Breast epithelium (tissue), 4 donors: ENCODE measurements around the gene RUNDC1. TPM values are rescaled to one million over a fixed set of nuclear protein-coding genes. Genes with fewer than 3 reads are reported as not detected.

Experiments
- DNase-seq, 2 donors: peaks; one replicate each; pipeline ENCODE4 v3.0.0-alpha.2; 2019; ENCODE audit warnings: low spot score in 2 of 2
- H3K27ac ChIP-seq, 2 donors: fragments of 200-600 bp; sonication (generic) in 1 of 2; one replicate each; pipeline ENCODE4 v1.5.1; 2016 to 2019; ENCODE audit warnings: mild to moderate bottlenecking in 1 of 2
- H3K27me3 ChIP-seq, 2 donors: fragments of 200-600 bp; sonication (generic) in 1 of 2; one replicate each; pipeline versions ENCODE4 v1.5.1 to v1.6.0; 2017 to 2019; ENCODE audit warnings: control low read depth in 1 of 2, mild to moderate bottlenecking in 1 of 2
- H3K36me3 ChIP-seq: fragments of 200-600 bp; one replicate; pipeline ENCODE4 v1.5.1; 2019
- H3K4me1 ChIP-seq, 2 donors: fragments of 200-600 bp; sonication (generic); one replicate each; pipeline ENCODE4 v1.5.1; 2016 to 2019; ENCODE audit warnings: control low read depth in 1 of 2
- H3K4me3 ChIP-seq, 3 donors: fragments of 200-600 bp; sonication (generic); 1 replicate in 2 of 3; 2 replicates in 1 of 3; pipeline ENCODE4 v1.5.1; 2016 to 2019; ENCODE audit warnings: mild to moderate bottlenecking in 3 of 3, moderate library complexity in 2 of 3
- H3K9me3 ChIP-seq, 2 donors: fragments of 200-600 bp; sonication (generic) in 1 of 2; one replicate each; pipeline ENCODE4 v1.5.1; 2016 to 2019; ENCODE audit warnings: control low read depth in 1 of 2
- CTCF ChIP-seq, 3 donors: fragments of 450-650 bp; IDR thresholded peaks; one replicate each; pipeline ENCODE4 v1.5.1; 2016 to 2017; ENCODE audit warnings: antibody characterized with exemption in 3 of 3, mild to moderate bottlenecking in 3 of 3, moderate library complexity in 3 of 3
- POLR2A ChIP-seq: fragments of 450-650 bp; IDR thresholded peaks from one replicate; pipeline ENCODE4 v1.6.1; 2016; ENCODE audit warnings: antibody characterized with exemption, mild to moderate bottlenecking, moderate library complexity
- POLR2AphosphoS5 ChIP-seq, 3 donors: sonication (generic); formaldehyde crosslinking; IDR thresholded peaks; one replicate each; pipeline ENCODE4 v1.6.1; 2017; ENCODE audit warnings: antibody characterized with exemption in 3 of 3
- intact Hi-C: fragments of 100-400 bp; cut with DNase I; formaldehyde crosslinking; loops from one replicate; pipeline ENCODE4 v1.15.1; 2023; ENCODE audit warnings: low total_unique reads
- total RNA-seq, 3 donors: library from RNA; depleted of rRNA; stranded (reverse); fragments of >200 nt; gene quantifications; one replicate each; pipeline ENCODE4 v1.1.0, GENCODE V29; 2016

Gene RUNDC1
- total RNA-seq, 3 donors from 2014 or later = 8.6 to 25.8 (median 22.3) TPM

- H3K27me3 ChIP-seq = no peaks in the 10 kb centered on the region
- H3K4me3 ChIP-seq = no peak overlapping the region
- no peaks in the 10 kb centered on the region for H3K4me1 ChIP-seq
- H3K36me3 ChIP-seq = peaks cover 5% of the 10 kb centered on the region
- no peaks in the 10 kb centered on the region for H3K9me3 ChIP-seq
- intact Hi-C loops = loop anchor here (10.0 kb wide), 1 partner anchor 329 kb away; no protein-coding TSS in a partner anchor
- H3K27ac ChIP-seq = peak overlapping the region; percentile 12 to 86
- DNase-seq = no peak
- no peak for TF ChIP-seq POLR2A
- TF ChIP-seq POLR2AphosphoS5 (IDR thresholded peaks at IDR 0.05) = peak in 2 of 3 donors; percentile 35 to 68
These were observed 35.2 kb downstream of the RUNDC1 start for GRCh38 chr17:43015579-43015978.

GRCh38 chr17:43016216-43016615 is 35.9 kb downstream of the RUNDC1 start:
- TF ChIP-seq POLR2A (no peak), POLR2AphosphoS5 (IDR thresholded peaks at IDR 0.05) (no peak), CTCF (IDR thresholded peaks at IDR 0.05) (no peak)
- Histone ChIP-seq H3K9me3 (no peaks in the 10 kb centered on the region), H3K4me3 (no peak overlapping the region), H3K27ac (peak overlapping the region; percentile 12 to 86), H3K4me1 (no peaks in the 10 kb centered on the region), H3K27me3 (no peaks in the 10 kb centered on the region), H3K36me3 (peaks cover 5% of the 10 kb centered on the region)
- no peak for DNase-seq
- intact Hi-C loops = loop anchor here (10.0 kb wide), 1 partner anchor 329 kb away; no protein-coding TSS in a partner anchor

GRCh38 chr17:43018008-43018853 is 37.9 kb downstream of the RUNDC1 start:
- H3K27me3 ChIP-seq = no peaks in the 10 kb centered on the region
- peak overlapping the region; percentile 45 to 65 for H3K27ac ChIP-seq

GRCh38 chr17:43018932-43019331 is 38.6 kb downstream of the RUNDC1 start:
- peaks cover 2% of the 10 kb centered on the region for H3K36me3 ChIP-seq
- peak overlapping the region in 2 of 3 donors; percentile 90 to 100 for H3K4me3 ChIP-seq
- H3K4me1 ChIP-seq = no peaks in the 10 kb centered on the region
- H3K27me3 ChIP-seq = no peaks in the 10 kb centered on the region
- H3K27ac ChIP-seq = peak overlapping the region in 1 of 2 donors; percentile 65
- TF ChIP-seq POLR2A = no peak
- no peak for TF ChIP-seq CTCF (IDR thresholded peaks at IDR 0.05)
- no peak for TF ChIP-seq POLR2AphosphoS5 (IDR thresholded peaks at IDR 0.05)
- no peaks in the 10 kb centered on the region for H3K9me3 ChIP-seq
- intact Hi-C loops = loop anchor here (10.0 kb wide), 1 partner anchor 326 kb away; no protein-coding TSS in a partner anchor
- no peak for DNase-seq

More at GRCh38 chr17:43018008-43018853, 37.9 kb downstream of the RUNDC1 start:
- H3K4me1 ChIP-seq = no peaks in the 10 kb centered on the region
- no peak for DNase-seq
- H3K36me3 ChIP-seq = peaks cover 5% of the 10 kb centered on the region
- H3K9me3 ChIP-seq = no peaks in the 10 kb centered on the region
- intact Hi-C loops = loop anchor here (10.0 kb wide), 1 partner anchor 327 kb away; no protein-coding TSS in a partner anchor
- peak overlapping the region in 1 of 3 donors; percentile 8 for H3K4me3 ChIP-seq
- no peak for TF ChIP-seq POLR2AphosphoS5 (IDR thresholded peaks at IDR 0.05)
- no peak for TF ChIP-seq POLR2A
- TF ChIP-seq CTCF (IDR thresholded peaks at IDR 0.05) = no peak

- H3K36me3 ChIP-seq = no peaks in the 10 kb centered on the region
- no peaks in the 10 kb centered on the region for H3K27me3 ChIP-seq
- no peaks in the 10 kb centered on the region for H3K4me1 ChIP-seq
- peak overlapping the region; percentile 43 to 83 for H3K27ac ChIP-seq
- no peak for DNase-seq
- H3K9me3 ChIP-seq = no peaks in the 10 kb centered on the region
- intact Hi-C loops = loop anchor here (10.0 kb wide), 1 partner anchor 325 kb away; no protein-coding TSS in a partner anchor
- H3K4me3 ChIP-seq = peak overlapping the region; percentile 4 to 100 (median 90)
- TF ChIP-seq CTCF (IDR thresholded peaks at IDR 0.05) = no peak
- TF ChIP-seq POLR2AphosphoS5 (IDR thresholded peaks at IDR 0.05) = no peak
- no peak for TF ChIP-seq POLR2A
These were observed 39.1 kb downstream of the RUNDC1 start for GRCh38 chr17:43019418-43019817.
